ENCODE results near the gene LY6G6D. TPM values are rescaled to one million over a fixed set of nuclear protein-coding genes. Genes with fewer than 3 reads are reported as not detected.

The LY6G6D gene
- total and polyA plus RNA-seq, 2 donors (not counting 3 experiments of a cell fraction or from before 2014, with no cell fraction given), result not detected

- Histone ChIP-seq H3K9me3 (replicated peaks; ENCODE audit: control insufficient read depth, insufficient read depth, low read length) (no peaks in the 10 kb centered on the region), H3K36me3 (ENCODE audit: control insufficient read depth in 2 of 2, extremely low read depth in 1 of 2, insufficient read depth in 2 of 2, low read length in 2 of 2) (peaks cover 6 to 46% of the 10 kb centered on the region in 2 experiments), H3K79me2 (ENCODE audit: control insufficient read depth, insufficient read depth, low read length) (no peaks in the 10 kb centered on the region), H3K9ac (replicated peaks; ENCODE audit: extremely low read depth, insufficient read depth, low read length) (no peak overlapping the region), H3K4me2 (ENCODE audit: insufficient read depth, low read length) (no peak overlapping the region), H3K27ac (ENCODE audit: insufficient read depth, low read depth, low read length) (no peak overlapping the region), H3K4me1 (ENCODE audit: control insufficient read depth, extremely low read depth, insufficient read depth, low read length) (peaks cover 10% of the 10 kb centered on the region), H3K4me3 (replicated peaks in 1 of 3; ENCODE audit: insufficient read depth in 1 of 3, low read depth in 1 of 3, low read length in 3 of 3) (no peak overlapping the region), H3K9me1 (replicated peaks; ENCODE audit: control insufficient read depth, extremely low read depth, insufficient read depth, low read length) (no peaks in the 10 kb centered on the region), H4K20me1 (replicated peaks; ENCODE audit: control insufficient read depth, extremely low read depth, insufficient read depth, low read length) (no peaks in the 10 kb centered on the region), H3K27me3 (ENCODE audit: control insufficient read depth in 2 of 2, insufficient read depth in 2 of 2, low read length in 2 of 2) (no peaks in the 10 kb centered on the region), H2AFZ (ENCODE audit: low read depth, low read length) (no peak overlapping the region)
- no TSS peak for BruUV-seq (replicated peaks)
- no peak for DNase-seq (ENCODE audit: low read depth, low spot score)
- POLR2A ChIA-PET, result no interaction called here
- no peak for FAIRE-seq
- dilution Hi-C loops (cut with MboI; ENCODE audit: extremely low pct_ligation_motif_present, low sequenced_read_pairs), result no loop called here
- TF ChIP-seq JUN (IDR thresholded peaks at IDR 0.05; ENCODE audit: borderline replicate concordance, insufficient read depth, insufficient read length, low read depth) (no peak), MAX (IDR thresholded peaks at IDR 0.05; ENCODE audit: insufficient read depth, insufficient read length) (no peak)
- intact Hi-C loops (cut with micrococcal nuclease), result no loop called here
- CTCF ChIA-PET, result interaction anchor here (1.4 to 2.1 kb wide), 2 partner anchors 114 to 138 kb away, joined by 4 to 5 read pairs; partner anchors contain the start of gene LSM2
Observed at GRCh38 chr6:31692353-31692752, 22.8 kb upstream of the LY6G6D start.

- H2AFZ ChIP-seq (ENCODE audit: low read depth, low read length), result no peak overlapping the region
- no peak for FAIRE-seq
- H3K9ac ChIP-seq (replicated peaks; ENCODE audit: extremely low read depth, insufficient read depth, low read length), result no peak overlapping the region
- DNase-seq (ENCODE audit: low read depth, low spot score), result no peak
- no peaks in the 10 kb centered on the region for H3K9me1 ChIP-seq (replicated peaks; ENCODE audit: control insufficient read depth, extremely low read depth, insufficient read depth, low read length)
- no peaks in the 10 kb centered on the region for H3K27me3 ChIP-seq (ENCODE audit: control insufficient read depth in 2 of 2, insufficient read depth in 2 of 2, low read length in 2 of 2)
- no peaks in the 10 kb centered on the region for H3K9me3 ChIP-seq (replicated peaks; ENCODE audit: control insufficient read depth, insufficient read depth, low read length)
- peaks cover 6 to 43% of the 10 kb centered on the region in 2 experiments for H3K36me3 ChIP-seq (ENCODE audit: control insufficient read depth in 2 of 2, extremely low read depth in 1 of 2, insufficient read depth in 2 of 2, low read length in 2 of 2)
- no peak overlapping the region for H3K27ac ChIP-seq (ENCODE audit: insufficient read depth, low read depth, low read length)
- ChIA-PET CTCF (interaction anchor here (1.4 to 2.2 kb wide), 3 partner anchors 8 to 137 kb away, joined by 4 to 10 read pairs (median 4); no protein-coding TSS in a partner anchor), POLR2A (no interaction called here)
- no TSS peak for BruUV-seq (replicated peaks)
- H4K20me1 ChIP-seq (replicated peaks; ENCODE audit: control insufficient read depth, extremely low read depth, insufficient read depth, low read length), result no peaks in the 10 kb centered on the region
- dilution Hi-C loops (cut with MboI; ENCODE audit: extremely low pct_ligation_motif_present, low sequenced_read_pairs), result no loop called here
- intact Hi-C loops (cut with micrococcal nuclease), result no loop called here
- no peak overlapping the region for H3K4me3 ChIP-seq (replicated peaks in 1 of 3; ENCODE audit: insufficient read depth in 1 of 3, low read depth in 1 of 3, low read length in 3 of 3)
- H3K79me2 ChIP-seq (ENCODE audit: control insufficient read depth, insufficient read depth, low read length), result no peaks in the 10 kb centered on the region
- no peak overlapping the region for H3K4me2 ChIP-seq (ENCODE audit: insufficient read depth, low read length)
- TF ChIP-seq GATA2 (IDR thresholded peaks at IDR 0.05; ENCODE audit: insufficient read depth, insufficient read length, low read depth, low read length) (no peak), MYC (IDR thresholded peaks at IDR 0.05; ENCODE audit: low read depth, low read length) (no peak), CTCF (IDR thresholded peaks at IDR 0.05; ENCODE audit: extremely low read depth in 1 of 2, insufficient read depth in 1 of 2, low read depth in 1 of 2, low read length in 2 of 2) (no peak), EZH2 (IDR thresholded peaks at IDR 0.05; ENCODE audit: borderline replicate concordance, low read depth, low read length, severe bottlenecking) (no peak), MAX (IDR thresholded peaks at IDR 0.05; ENCODE audit: insufficient read depth, insufficient read length) (no peak), POLR2A (IDR thresholded peaks at IDR 0.05; ENCODE audit: low read depth, low read length) (no peak), FOS (IDR thresholded peaks at IDR 0.05; ENCODE audit: borderline replicate concordance, insufficient read depth, low read length) (no peak), POLR2AphosphoS5 (IDR thresholded peaks at IDR 0.05; ENCODE audit: insufficient read depth, low read depth, low read length) (no peak), JUN (IDR thresholded peaks at IDR 0.05; ENCODE audit: borderline replicate concordance, insufficient read depth, insufficient read length, low read depth) (no peak)
- H3K4me1 ChIP-seq (ENCODE audit: control insufficient read depth, extremely low read depth, insufficient read depth, low read length), result peaks cover 10% of the 10 kb centered on the region
Observed at GRCh38 chr6:31692886-31693285, 22.3 kb upstream of the LY6G6D start.

All from endothelial cell of umbilical vein (primary cell).